Progenitor cell of endocrine pancreas (in vitro differentiated cells): Measurements from ENCODE around the gene DFFB. TPM values are rescaled to one million over a fixed set of nuclear protein-coding genes. Genes with fewer than 3 reads are reported as not detected.

Experiments used
- DNase-seq: peaks from one replicate; pipeline ENCODE4 v3.0.0; 2021; ENCODE audit warnings: low spot score; ENCODE audit not compliant: unreplicated experiment
- H3K27ac Mint-ChIP-seq: 2 replicates; pipeline ENCODE4 v1.8.0; 2021; ENCODE audit warnings: mild to moderate bottlenecking, moderate library complexity, mixed read lengths
- H3K27me3 Mint-ChIP-seq: 2 replicates; pipeline ENCODE4 v1.8.0; 2021; ENCODE audit warnings: mixed read lengths
- H3K36me3 Mint-ChIP-seq: 2 replicates; pipeline ENCODE4 v1.8.0; 2022; ENCODE audit warnings: mixed read lengths; ENCODE audit not compliant: insufficient read depth
- H3K4me1 Mint-ChIP-seq: 2 replicates; pipeline ENCODE4 v1.8.0; 2021; ENCODE audit warnings: low read depth, mixed read lengths
- H3K4me3 Mint-ChIP-seq: 2 replicates; pipeline ENCODE4 v1.8.0; 2021; ENCODE audit warnings: low read depth, mild to moderate bottlenecking, moderate library complexity, mixed read lengths
- H3K9me3 Mint-ChIP-seq: 2 replicates; pipeline ENCODE4 v1.8.0; 2021; ENCODE audit warnings: low read depth, mixed read lengths
- CTCF ChIP-seq: fragments of 200-600 bp; sonication (generic); IDR thresholded peaks from one replicate; pipeline ENCODE4 v1.5.0; 2021; ENCODE audit warnings: antibody characterized with exemption, mild to moderate bottlenecking; ENCODE audit not compliant: unreplicated experiment
- total RNA-seq: library from RNA; stranded (reverse); gene quantifications from 2 replicates; pipeline ENCODE4 v1.2.1, GENCODE V29; 2021

Gene DFFB
- total RNA-seq, 1 donor from 2014 or later = 11.9 TPM

- no peak for TF ChIP-seq CTCF
- no peaks in the 10 kb centered on the region for H3K4me1 Mint-ChIP-seq
- peaks cover 34% of the 10 kb centered on the region for H3K36me3 Mint-ChIP-seq
- no peak overlapping the region for H3K4me3 Mint-ChIP-seq
- peaks cover 10% of the 10 kb centered on the region for H3K9me3 Mint-ChIP-seq
- DNase-seq = no peak
- H3K27ac Mint-ChIP-seq = no peak overlapping the region
- no peaks in the 10 kb centered on the region for H3K27me3 Mint-ChIP-seq
Measured at GRCh38 chr1:3879099-3879498, 21.8 kb downstream of the DFFB start.

- no peak overlapping the region for H3K4me3 Mint-ChIP-seq
- peaks cover 10% of the 10 kb centered on the region for H3K9me3 Mint-ChIP-seq
- H3K36me3 Mint-ChIP-seq = peaks cover 37% of the 10 kb centered on the region
- H3K27ac Mint-ChIP-seq = no peak overlapping the region
- DNase-seq = no peak
- H3K27me3 Mint-ChIP-seq = no peaks in the 10 kb centered on the region
- TF ChIP-seq CTCF = no peak
- H3K4me1 Mint-ChIP-seq = no peaks in the 10 kb centered on the region
Measured at GRCh38 chr1:3879787-3880428, 22.6 kb downstream of the DFFB start.

GRCh38 chr1:3880429-3881192 lies 23.3 kb downstream of the DFFB start:
- Mint-ChIP-seq H3K36me3 (peaks cover 36% of the 10 kb centered on the region), H3K27ac (no peak overlapping the region), H3K4me3 (no peak overlapping the region), H3K9me3 (peaks cover 10% of the 10 kb centered on the region), H3K4me1 (no peaks in the 10 kb centered on the region), H3K27me3 (no peaks in the 10 kb centered on the region)
- no peak for TF ChIP-seq CTCF
- DNase-seq = no peak

GRCh38 chr1:3881193-3881480 lies 23.9 kb downstream of the DFFB start:
- Mint-ChIP-seq H3K27ac (no peak overlapping the region), H3K4me1 (no peaks in the 10 kb centered on the region), H3K4me3 (no peak overlapping the region), H3K27me3 (no peaks in the 10 kb centered on the region), H3K36me3 (peaks cover 34% of the 10 kb centered on the region), H3K9me3 (peaks cover 10% of the 10 kb centered on the region)
- no peak for TF ChIP-seq CTCF
- no peak for DNase-seq

GRCh38 chr1:3883194-3883925 lies 26.1 kb downstream of the DFFB start:
- Mint-ChIP-seq H3K36me3 (peaks cover 30% of the 10 kb centered on the region), H3K9me3 (peaks cover 10% of the 10 kb centered on the region), H3K4me1 (no peaks in the 10 kb centered on the region), H3K27ac (peak overlapping the region; percentile 4), H3K27me3 (no peaks in the 10 kb centered on the region), H3K4me3 (no peak overlapping the region)
- no peak for TF ChIP-seq CTCF
- no peak for DNase-seq
